H1 (cell line): ENCODE data around the gene YBX1. TPM values are rescaled to one million over a fixed set of nuclear protein-coding genes. Genes with fewer than 3 reads are reported as not detected.

Experiments used
- CTCF ChIA-PET: fragments of 300-600 bp; sonication (Branson Sonifier 250); formaldehyde crosslinking; loops from one replicate; lab custom pipeline; 2021; ENCODE audit not compliant: partially characterized antibody; lab: Charles Lee
- POLR2A ChIA-PET: fragments of 300-600 bp; sonication (Branson Sonifier 250); formaldehyde crosslinking; loops from one replicate; lab custom pipeline; 2021; ENCODE audit warnings: inconsistent platforms; ENCODE audit not compliant: partially characterized antibody; lab: Charles Lee
- DNase-seq, 2 experiments: peaks; one replicate each; pipeline versions ENCODE4 v3.0.0 to v3.0.0-alpha.2; 2010 to 2022; ENCODE audit warnings: low spot score in 2 of 2, low read depth in 1 of 2, mixed read lengths in 1 of 2
- FAIRE-seq: peaks from 2 replicates; lab custom pipeline; 2011; peaks lifted over from hg19 to GRCh38; lab: Jason Lieb, UNC
- H2AFZ ChIP-seq: 2 replicates; pipeline ENCODE4 v1.8.1; 2012; ENCODE audit warnings: low read length, inconsistent platforms
- H2AK5ac ChIP-seq: 2 replicates; pipeline ENCODE4 v1.6.1; 2013; ENCODE audit warnings: low read depth, low read length
- H2BK120ac ChIP-seq: replicated peaks from 2 replicates; pipeline ENCODE3; 2013; ENCODE audit warnings: low read depth, low read length, inconsistent platforms
- H2BK12ac ChIP-seq: 2 replicates; pipeline ENCODE4 v1.6.1; 2013; ENCODE audit warnings: low read depth, low read length
- H2BK15ac ChIP-seq: 2 replicates; pipeline ENCODE4 v1.6.1; 2013; ENCODE audit warnings: low read length
- H2BK20ac ChIP-seq: 2 replicates; pipeline ENCODE4 v1.6.1; 2013; ENCODE audit warnings: low read length
- H2BK5ac ChIP-seq: 2 replicates; pipeline ENCODE4 v1.6.1; 2013; ENCODE audit warnings: low read depth, low read length
- H3K14ac ChIP-seq: 2 replicates; pipeline ENCODE4 v1.6.1; 2013; ENCODE audit warnings: inconsistent platforms; ENCODE audit not compliant: insufficient read length
- H3K18ac ChIP-seq: 2 replicates; pipeline ENCODE4 v1.6.1; 2013; ENCODE audit warnings: low read length; ENCODE audit errors: extremely low read depth
- H3K23ac ChIP-seq: 2 replicates; pipeline ENCODE4 v1.6.1; 2013; ENCODE audit warnings: inconsistent platforms; ENCODE audit not compliant: insufficient read length
- H3K23me2 ChIP-seq: 2 replicates; pipeline ENCODE4 v1.6.1; 2013; ENCODE audit warnings: low read depth, low read length
- H3K27ac ChIP-seq: 2 replicates; pipeline ENCODE4 v1.6.1; 2011; ENCODE audit warnings: low read depth, low read length, inconsistent platforms
- H3K27me3 ChIP-seq, 4 experiments: replicated peaks in 1 of 4; 1 replicate in 1 of 4; 2 replicates in 3 of 4; pipeline versions ENCODE4 v1.6.1 to v1.8.1; 2011 to 2013; ENCODE audit warnings: low read length in 3 of 4, mild to moderate bottlenecking in 3 of 4, inconsistent platforms in 2 of 4, mixed read lengths in 2 of 4, moderate library complexity in 1 of 4; ENCODE audit not compliant: control insufficient read depth in 3 of 4, insufficient read depth in 3 of 4; ENCODE audit errors: extremely low read depth in 1 of 4
- H3K36me3 ChIP-seq, 4 experiments: 2 replicates each; pipeline versions ENCODE4 v1.6.1 to v1.8.1; 2011 to 2013; ENCODE audit warnings: mild to moderate bottlenecking in 4 of 4, low read length in 3 of 4, moderate library complexity in 2 of 4, control low read depth in 1 of 4, inconsistent platforms in 1 of 4; ENCODE audit not compliant: insufficient read depth in 4 of 4, control insufficient read depth in 2 of 4
- H3K4ac ChIP-seq: replicated peaks from 2 replicates; pipeline ENCODE3; 2013; ENCODE audit warnings: low read length, low read depth, mixed read lengths, inconsistent platforms; ENCODE audit not compliant: insufficient read length
- H3K4me1 ChIP-seq, 4 experiments: replicated peaks in 1 of 4; 1 replicate in 1 of 4; 2 replicates in 3 of 4; pipeline versions ENCODE4 v1.6.1 to v1.8.1; 2011 to 2013; ENCODE audit warnings: low read length in 3 of 4, inconsistent platforms in 2 of 4, mixed read lengths in 1 of 4; ENCODE audit not compliant: insufficient read depth in 4 of 4, control insufficient read depth in 3 of 4
- H3K4me2 ChIP-seq, 2 experiments: 2 replicates each; pipeline versions ENCODE4 v1.6.1 to v1.8.1; 2011 to 2013; ENCODE audit warnings: low read depth in 2 of 2, low read length in 2 of 2, control low read depth in 1 of 2, inconsistent platforms in 1 of 2, mild to moderate bottlenecking in 1 of 2; ENCODE audit not compliant: insufficient read depth in 1 of 2
- H3K4me3 ChIP-seq, 4 experiments: fragments of 200-600, 300-600 bp in 1 of 4; sonication (generic), shearing (Covaris generic), sonication (Bioruptor Twin) in 1 of 4; 2 replicates each; pipeline versions ENCODE4 v1.5.1 to v1.8.1; 2011 to 2016; ENCODE audit warnings: low read length in 4 of 4, low read depth in 3 of 4, control low read depth in 2 of 4, inconsistent platforms in 2 of 4, mild to moderate bottlenecking in 2 of 4, mixed read lengths in 1 of 4, moderate library complexity in 1 of 4; ENCODE audit not compliant: insufficient read depth in 2 of 4; ENCODE audit errors: extremely low read depth in 1 of 4
- H3K56ac ChIP-seq: replicated peaks from 2 replicates; pipeline ENCODE3; 2013; ENCODE audit warnings: low read depth, mild to moderate bottlenecking, mixed read lengths, low read length, inconsistent platforms; ENCODE audit not compliant: insufficient read length
- H3K79me1 ChIP-seq: 2 replicates; pipeline ENCODE4 v1.6.1; 2013; ENCODE audit warnings: low read depth, low read length, control low read depth
- H3K79me2 ChIP-seq, 2 experiments: 2 replicates each; pipeline versions ENCODE4 v1.6.1 to v1.8.1; 2012 to 2013; ENCODE audit warnings: low read length in 2 of 2, mild to moderate bottlenecking in 2 of 2, inconsistent platforms in 1 of 2; ENCODE audit not compliant: insufficient read depth in 2 of 2, control insufficient read depth in 1 of 2
- H3K9ac ChIP-seq, 4 experiments: replicated peaks in 1 of 4; 1 replicate in 1 of 4; 2 replicates in 3 of 4; pipeline versions ENCODE4 v1.6.1 to v1.8.1; 2011 to 2013; ENCODE audit warnings: low read depth in 3 of 4, low read length in 3 of 4, control low read depth in 2 of 4, mild to moderate bottlenecking in 2 of 4, moderate library complexity in 2 of 4, inconsistent platforms in 1 of 4; ENCODE audit errors: extremely low read depth in 1 of 4
- H3K9me3 ChIP-seq, 2 experiments: 2 replicates each; pipeline versions ENCODE4 v1.6.1 to v1.8.1; 2012 to 2013; ENCODE audit warnings: mild to moderate bottlenecking in 2 of 2, moderate library complexity in 2 of 2, control low read depth in 1 of 2, inconsistent platforms in 1 of 2, low read depth in 1 of 2, low read length in 1 of 2, mixed read lengths in 1 of 2; ENCODE audit not compliant: insufficient read depth in 2 of 2
- H4K20me1 ChIP-seq, 2 experiments: replicated peaks in 1 of 2; 2 replicates each; pipeline versions ENCODE3 to v1.8.1; 2011 to 2013; ENCODE audit warnings: inconsistent platforms in 2 of 2, low read length in 2 of 2, mild to moderate bottlenecking in 1 of 2; ENCODE audit not compliant: insufficient read depth in 2 of 2, control insufficient read depth in 1 of 2
- H4K5ac ChIP-seq: 2 replicates; pipeline ENCODE4 v1.6.1; 2013; ENCODE audit warnings: low read length, low read depth, mixed read lengths, inconsistent platforms; ENCODE audit not compliant: insufficient read length
- H4K8ac ChIP-seq: 2 replicates; pipeline ENCODE4 v1.8.0; 2013; ENCODE audit warnings: mild to moderate bottlenecking, moderate library complexity, low read length, inconsistent platforms; ENCODE audit not compliant: insufficient read depth; ENCODE audit errors: extremely low read depth
- H4K91ac ChIP-seq: replicated peaks from 2 replicates; pipeline ENCODE3; 2013; ENCODE audit warnings: low read length, mixed read lengths, inconsistent platforms; ENCODE audit not compliant: insufficient read length
- CBX8 ChIP-seq: fragments of 300-800, 300-1000 bp; sonication (generic); IDR thresholded peaks from 2 replicates; pipeline ENCODE4 v1.7.1; 2016; ENCODE audit warnings: low read depth, low read length, borderline replicate concordance
- CEBPB ChIP-seq: IDR thresholded peaks from 2 replicates; pipeline ENCODE4 v1.6.1; 2012; ENCODE audit warnings: low read depth, low read length
- CTCF ChIP-seq, 3 experiments: IDR thresholded peaks; 1 replicate in 2 of 3; 2 replicates in 1 of 3; pipeline versions ENCODE4 v1.5.1 to v1.6.1; 2011; ENCODE audit warnings: low read length in 3 of 3, mild to moderate bottlenecking in 3 of 3, inconsistent platforms in 2 of 3, low read depth in 1 of 3, moderate library complexity in 1 of 3; ENCODE audit not compliant: insufficient read depth in 1 of 3; ENCODE audit errors: control extremely low read depth in 1 of 3
- EP300 ChIP-seq, 2 experiments: IDR thresholded peaks; 1 replicate in 1 of 2; 2 replicates in 1 of 2; pipeline ENCODE4 v1.6.1; 2011 to 2012; ENCODE audit warnings: low read depth in 2 of 2, low read length in 2 of 2, mild to moderate bottlenecking in 2 of 2, borderline replicate concordance in 1 of 2, inconsistent platforms in 1 of 2, moderate library complexity in 1 of 2
- EZH2 ChIP-seq: fragments of 200-600 bp; sonication (generic); IDR thresholded peaks from 2 replicates; pipeline ENCODE4 v1.7.1; 2012; ENCODE audit warnings: low read depth, mild to moderate bottlenecking, moderate library complexity, low read length, inconsistent platforms; ENCODE audit not compliant: severe bottlenecking
- POLR2A ChIP-seq, 2 experiments: IDR thresholded peaks; 1 replicate in 1 of 2; 2 replicates in 1 of 2; pipeline ENCODE4 v1.6.1; 2011; ENCODE audit warnings: low read depth in 2 of 2, low read length in 2 of 2, mild to moderate bottlenecking in 2 of 2; ENCODE audit errors: control extremely low read depth in 1 of 2
- POU5F1 ChIP-seq: IDR thresholded peaks from 2 replicates; pipeline ENCODE4 v1.6.1; 2011; ENCODE audit warnings: low read depth, mild to moderate bottlenecking, low read length, moderate library complexity
- RBBP5 ChIP-seq: IDR thresholded peaks from 2 replicates; pipeline ENCODE4 v1.7.1; 2012; ENCODE audit warnings: low read depth, mild to moderate bottlenecking, inconsistent platforms, low read length, moderate library complexity, borderline replicate concordance
- RXRA ChIP-seq: IDR thresholded peaks from 2 replicates; pipeline ENCODE4 v1.6.1; 2011; ENCODE audit warnings: low read depth, mild to moderate bottlenecking, low read length, moderate library complexity; ENCODE audit not compliant: insufficient read depth
- SP2 ChIP-seq: IDR thresholded peaks from 2 replicates; pipeline ENCODE4 v1.6.1; 2012; ENCODE audit warnings: mild to moderate bottlenecking, low read length, inconsistent platforms
- WGBS, 2 experiments: shearing (Covaris generic) in 1 of 2; methylation state at CpG; one replicate each; pipeline versions ENCODE4 v1.1.6 to v1.1.7; 2013 to 2015; ENCODE audit warnings: low lambda C conversion rate in 2 of 2, mixed read lengths in 2 of 2, inconsistent platforms in 1 of 2, low coverage in 1 of 2, missing lambda C conversion rate in 1 of 2; ENCODE audit not compliant: insufficient replicate concordance in 2 of 2, insufficient coverage in 1 of 2, insufficient read length in 1 of 2; ENCODE audit errors: extremely low coverage in 1 of 2, missing lambda C conversion rate in 1 of 2; 5-methylcytosine and 5-hydroxymethylcytosine counted together
- polyA plus RNA-seq, 7 experiments: library from polyadenylated mRNA; depleted of rRNA in 3 of 7; stranded (reverse) in 5 of 7; unstranded in 2 of 7; fragments of >200 nt in 5 of 7; fragments of 200-250 nt in 2 of 7; gene quantifications; 1 replicate in 5 of 7; 2 replicates in 1 of 7; 4 replicates in 1 of 7; pipeline versions ENCODE4 v1.2.1 to v1.2.3, GENCODE V29; 2011 to 2013; ENCODE audit warnings: missing spikeins in 2 of 7, mixed read lengths in 2 of 7
- total RNA-seq: library from RNA; stranded (reverse); fragmentation: NEBNext Ultra II Directional; extraction: Animal tissue kit (Norgen Biotek cat#: 25700); gene quantifications from 2 replicates; pipeline ENCODE4 v1.2.1, GENCODE V29; 2021
- TF ChIP-seq, protein P1 (sequence below): IDR thresholded peaks from 2 replicates; pipeline ENCODE4 v1.6.1; 2011; ENCODE audit warnings: low read depth, mild to moderate bottlenecking, low read length; ENCODE audit not compliant: insufficient read depth

The YBX1 gene
- total and polyA plus RNA-seq, 2 of the 8 experiments (the other 6 are each of a cell fraction or from before 2014, with no cell fraction given) = 438 to 1,219 TPM

DNA sequence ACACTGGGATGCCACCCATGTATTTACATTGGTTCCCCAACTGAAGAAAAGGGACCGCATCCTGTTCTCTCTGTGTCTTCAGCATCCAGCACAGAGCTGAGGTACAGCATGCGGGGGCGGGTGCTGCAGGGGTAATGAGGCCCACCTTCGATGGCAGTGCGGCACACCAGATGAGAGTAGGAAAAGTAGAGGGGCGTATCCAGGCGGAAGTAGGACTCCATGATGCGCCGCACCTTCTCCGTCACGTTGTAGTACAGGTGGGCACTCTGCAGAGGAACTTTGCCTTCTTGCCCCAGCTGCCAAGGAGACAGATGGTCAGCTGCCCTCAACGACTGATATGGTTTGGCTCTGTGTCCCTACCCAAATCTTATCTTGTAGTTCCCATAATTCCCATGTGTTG, 67.8 kb downstream of the YBX1 start:
- no peak overlapping the region for H3K9ac ChIP-seq
- FAIRE-seq (no peak), DNase-seq (no peak)
- H2BK20ac ChIP-seq = no peak overlapping the region
- H3K27ac ChIP-seq = no peak overlapping the region
- no peak overlapping the region for H3K4me2 ChIP-seq
- no peaks in the 10 kb centered on the region for H3K79me1 ChIP-seq
- no peak overlapping the region for H2BK5ac ChIP-seq
- no peak overlapping the region for H2BK12ac ChIP-seq
- ChIA-PET CTCF (interaction anchor here (0.8 to 7.8 kb wide), 3 partner anchors 15 to 172 kb away, joined by 3 to 62 read pairs (median 3); no protein-coding TSS in a partner anchor), POLR2A (interaction anchor here (1.4 to 1.8 kb wide), 2 partner anchors 10 to 67 kb away, joined by 4 to 5 read pairs; partner anchors contain the start of genes CLDN19 and YBX1)
- no peaks in the 10 kb centered on the region for H3K27me3 ChIP-seq
- no peak overlapping the region for H2AK5ac ChIP-seq
- no peak overlapping the region for H3K23ac ChIP-seq
- H3K36me3 ChIP-seq = peaks cover 23 to 62% (median 37%) of the 10 kb centered on the region in 4 experiments
- no peak overlapping the region for H4K5ac ChIP-seq
- H3K23me2 ChIP-seq = no peaks in the 10 kb centered on the region
- H3K9me3 ChIP-seq = peaks cover 4 to 9% of the 10 kb centered on the region in 2 experiments; a peak in 3 of 4 replicates
- no peaks in the 10 kb centered on the region for H3K4me1 ChIP-seq
- no peak overlapping the region for H2BK15ac ChIP-seq
- H2AFZ ChIP-seq = no peak overlapping the region
- no peak overlapping the region for H3K14ac ChIP-seq
- H4K8ac ChIP-seq = no peak overlapping the region
- peaks cover 0 to 4% of the 10 kb centered on the region in 2 experiments for H4K20me1 ChIP-seq
- no peak overlapping the region for H4K91ac ChIP-seq
- no peak overlapping the region for H3K4me3 ChIP-seq
- no peak overlapping the region for H3K18ac ChIP-seq
- H3K4ac ChIP-seq = no peak overlapping the region
- no peak overlapping the region for H2BK120ac ChIP-seq
- 96% methylated on average over 12 of the region's 12 CpGs; no CpG with 5 or more reads in 1 of the 2 experiments for WGBS, 2 experiments
- no peak overlapping the region for H3K56ac ChIP-seq
- H3K79me2 ChIP-seq = no peaks in the 10 kb centered on the region
- no peak for TF ChIP-seq SP2
- no peak for TF ChIP-seq POU5F1
- no peak for TF ChIP-seq CTCF (IDR thresholded peaks at IDR 0.05; ENCODE audit: control extremely low read depth in 1 of 3, insufficient read depth in 1 of 3, low read depth in 1 of 3, low read length in 3 of 3)
- no peak for TF ChIP-seq EP300 (IDR thresholded peaks at IDR 0.05; ENCODE audit: borderline replicate concordance in 1 of 2, low read depth in 2 of 2, low read length in 2 of 2)
- TF ChIP-seq CEBPB = no peak
- TF ChIP-seq EZH2 = no peak
- TF ChIP-seq RXRA = no peak
- TF ChIP-seq RBBP5 = no peak
- TF ChIP-seq, protein P1, sequence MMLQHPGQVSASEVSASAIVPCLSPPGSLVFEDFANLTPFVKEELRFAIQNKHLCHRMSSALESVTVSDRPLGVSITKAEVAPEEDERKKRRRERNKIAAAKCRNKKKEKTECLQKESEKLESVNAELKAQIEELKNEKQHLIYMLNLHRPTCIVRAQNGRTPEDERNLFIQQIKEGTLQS = no peak
- no peak for TF ChIP-seq POLR2A (IDR thresholded peaks at IDR 0.05; ENCODE audit: control extremely low read depth in 1 of 2, low read depth in 2 of 2, low read length in 2 of 2)
- TF ChIP-seq CBX8 = no peak
